Activated T-helper 9 cell treated with anti-CD3 and anti-CD28 coated beads, Interleukin-2, amount 50 U/mL, for 16 hours (primary cell): ENCODE results near the gene NPC1.

Source experiments
- DNase-seq: peaks from one replicate; pipeline ENCODE4 v3.0.0-alpha.2; 2020; ENCODE audit warnings: low read depth

Gene NPC1

GRCh38 chr18:23487738-23488570 is 98.4 kb downstream of the NPC1 start:
- DNase-seq: no peak

- no peak for DNase-seq
These were observed 100.9 kb downstream of the NPC1 start for GRCh38 chr18:23485386-23485785.

- DNase-seq: no peak
These were observed 101.6 kb downstream of the NPC1 start for GRCh38 chr18:23484561-23485182.
